ENCODE measurements around the gene CNTROB.
A peak's percentile ranks its signal among the peaks of the same experiment; 100 is the strongest.

The CNTROB gene

GRCh38 chr17:7887038-7887481 lies 44.9 kb upstream of the CNTROB start:
- peak overlapping the region; percentile 94 for H3K27ac ChIP-seq (ENCODE audit: extremely low read depth, low read depth, low read length)
- peak overlapping the region; percentile 55 for H3K4me3 ChIP-seq (ENCODE audit: low read depth, low read length)
- POLR2A ChIA-PET, result interaction anchor here (1.0 to 1.7 kb wide), 2 partner anchors 30 to 61 kb away, joined by 3 to 9 read pairs; partner anchors contain the start of gene NAA38
- peaks cover 19 to 36% of the 10 kb centered on the region in 2 experiments for H3K36me3 ChIP-seq (ENCODE audit: control insufficient read depth in 2 of 2, insufficient read depth in 1 of 2, low read length in 2 of 2)
- H3K4me1 ChIP-seq (ENCODE audit: control insufficient read depth, insufficient read depth, low read length), result peaks cover 30% of the 10 kb centered on the region
- H3K9me3 ChIP-seq (ENCODE audit: control insufficient read depth, insufficient read depth, low read depth, low read length), result no peaks in the 10 kb centered on the region
- CTCF ChIA-PET, result no interaction called here
- TF ChIP-seq ZNF16 (tag by site-specific recombination; IDR thresholded peaks at IDR 0.05; ENCODE audit: low read depth) (no peak), ZNF354C (tag by site-specific recombination; IDR thresholded peaks at IDR 0.05; ENCODE audit: borderline replicate concordance, low read depth) (no peak), KLF1 (tag by site-specific recombination; IDR thresholded peaks at IDR 0.05) (no peak), PRDM6 (tag by site-specific recombination; IDR thresholded peaks at IDR 0.05) (peak; percentile 99), ZFHX2 (tag by site-specific recombination; conservative IDR thresholded peaks at IDR 0.05) (no peak), SP7 (tag by site-specific recombination; IDR thresholded peaks at IDR 0.05) (no peak), ZNF623 (tag by site-specific recombination; IDR thresholded peaks at IDR 0.05) (no peak), ZNF175 (tag by site-specific recombination; IDR thresholded peaks at IDR 0.05) (no peak), YY1 (tag by site-specific recombination; IDR thresholded peaks at IDR 0.05) (0 out of 2 replicates have a peak, but pooled peaks have one; percentile 43), ZSCAN23 (tag by site-specific recombination; IDR thresholded peaks at IDR 0.05) (peak; percentile 52; the same call in 1 of the 2 replicates), REPIN1 (tag by site-specific recombination; IDR thresholded peaks at IDR 0.05; ENCODE audit: low read depth) (no peak), ZNF561 (tag by site-specific recombination; IDR thresholded peaks at IDR 0.05; ENCODE audit: borderline replicate concordance) (0 out of 2 replicates have a peak, but pooled peaks have one; percentile 13), ZBTB7A (tag by site-specific recombination; IDR thresholded peaks at IDR 0.05; ENCODE audit: low read depth) (no peak), ZNF837 (tag by site-specific recombination; IDR thresholded peaks at IDR 0.05) (no peak), MZF1 (tag by site-specific recombination; IDR thresholded peaks at IDR 0.05; ENCODE audit: borderline replicate concordance) (0 out of 2 replicates have a peak, but pooled peaks have one; percentile 38)
- TF ChIP-seq, protein P1, sequence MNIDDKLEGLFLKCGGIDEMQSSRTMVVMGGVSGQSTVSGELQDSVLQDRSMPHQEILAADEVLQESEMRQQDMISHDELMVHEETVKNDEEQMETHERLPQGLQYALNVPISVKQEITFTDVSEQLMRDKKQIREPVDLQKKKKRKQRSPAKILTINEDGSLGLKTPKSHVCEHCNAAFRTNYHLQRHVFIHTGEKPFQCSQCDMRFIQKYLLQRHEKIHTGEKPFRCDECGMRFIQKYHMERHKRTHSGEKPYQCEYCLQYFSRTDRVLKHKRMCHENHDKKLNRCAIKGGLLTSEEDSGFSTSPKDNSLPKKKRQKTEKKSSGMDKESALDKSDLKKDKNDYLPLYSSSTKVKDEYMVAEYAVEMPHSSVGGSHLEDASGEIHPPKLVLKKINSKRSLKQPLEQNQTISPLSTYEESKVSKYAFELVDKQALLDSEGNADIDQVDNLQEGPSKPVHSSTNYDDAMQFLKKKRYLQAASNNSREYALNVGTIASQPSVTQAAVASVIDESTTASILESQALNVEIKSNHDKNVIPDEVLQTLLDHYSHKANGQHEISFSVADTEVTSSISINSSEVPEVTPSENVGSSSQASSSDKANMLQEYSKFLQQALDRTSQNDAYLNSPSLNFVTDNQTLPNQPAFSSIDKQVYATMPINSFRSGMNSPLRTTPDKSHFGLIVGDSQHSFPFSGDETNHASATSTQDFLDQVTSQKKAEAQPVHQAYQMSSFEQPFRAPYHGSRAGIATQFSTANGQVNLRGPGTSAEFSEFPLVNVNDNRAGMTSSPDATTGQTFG (tag by site-specific recombination; IDR thresholded peaks at IDR 0.05; ENCODE audit: borderline replicate concordance), result no peak
- TF ChIP-seq, protein P2, sequence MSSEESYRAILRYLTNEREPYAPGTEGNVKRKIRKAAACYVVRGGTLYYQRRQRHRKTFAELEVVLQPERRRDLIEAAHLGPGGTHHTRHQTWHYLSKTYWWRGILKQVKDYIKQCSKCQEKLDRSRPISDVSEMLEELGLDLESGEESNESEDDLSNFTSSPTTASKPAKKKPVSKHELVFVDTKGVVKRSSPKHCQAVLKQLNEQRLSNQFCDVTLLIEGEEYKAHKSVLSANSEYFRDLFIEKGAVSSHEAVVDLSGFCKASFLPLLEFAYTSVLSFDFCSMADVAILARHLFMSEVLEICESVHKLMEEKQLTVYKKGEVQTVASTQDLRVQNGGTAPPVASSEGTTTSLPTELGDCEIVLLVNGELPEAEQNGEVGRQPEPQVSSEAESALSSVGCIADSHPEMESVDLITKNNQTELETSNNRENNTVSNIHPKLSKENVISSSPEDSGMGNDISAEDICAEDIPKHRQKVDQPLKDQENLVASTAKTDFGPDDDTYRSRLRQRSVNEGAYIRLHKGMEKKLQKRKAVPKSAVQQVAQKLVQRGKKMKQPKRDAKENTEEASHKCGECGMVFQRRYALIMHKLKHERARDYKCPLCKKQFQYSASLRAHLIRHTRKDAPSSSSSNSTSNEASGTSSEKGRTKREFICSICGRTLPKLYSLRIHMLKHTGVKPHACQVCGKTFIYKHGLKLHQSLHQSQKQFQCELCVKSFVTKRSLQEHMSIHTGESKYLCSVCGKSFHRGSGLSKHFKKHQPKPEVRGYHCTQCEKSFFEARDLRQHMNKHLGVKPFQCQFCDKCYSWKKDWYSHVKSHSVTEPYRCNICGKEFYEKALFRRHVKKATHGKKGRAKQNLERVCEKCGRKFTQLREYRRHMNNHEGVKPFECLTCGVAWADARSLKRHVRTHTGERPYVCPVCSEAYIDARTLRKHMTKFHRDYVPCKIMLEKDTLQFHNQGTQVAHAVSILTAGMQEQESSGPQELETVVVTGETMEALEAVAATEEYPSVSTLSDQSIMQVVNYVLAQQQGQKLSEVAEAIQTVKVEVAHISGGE (tag by site-specific recombination; conservative IDR thresholded peaks at IDR 0.05; ENCODE audit: low read depth), result 0 out of 2 replicates have a peak, but pooled peaks have one; percentile 1
- TF ChIP-seq, protein P3, sequence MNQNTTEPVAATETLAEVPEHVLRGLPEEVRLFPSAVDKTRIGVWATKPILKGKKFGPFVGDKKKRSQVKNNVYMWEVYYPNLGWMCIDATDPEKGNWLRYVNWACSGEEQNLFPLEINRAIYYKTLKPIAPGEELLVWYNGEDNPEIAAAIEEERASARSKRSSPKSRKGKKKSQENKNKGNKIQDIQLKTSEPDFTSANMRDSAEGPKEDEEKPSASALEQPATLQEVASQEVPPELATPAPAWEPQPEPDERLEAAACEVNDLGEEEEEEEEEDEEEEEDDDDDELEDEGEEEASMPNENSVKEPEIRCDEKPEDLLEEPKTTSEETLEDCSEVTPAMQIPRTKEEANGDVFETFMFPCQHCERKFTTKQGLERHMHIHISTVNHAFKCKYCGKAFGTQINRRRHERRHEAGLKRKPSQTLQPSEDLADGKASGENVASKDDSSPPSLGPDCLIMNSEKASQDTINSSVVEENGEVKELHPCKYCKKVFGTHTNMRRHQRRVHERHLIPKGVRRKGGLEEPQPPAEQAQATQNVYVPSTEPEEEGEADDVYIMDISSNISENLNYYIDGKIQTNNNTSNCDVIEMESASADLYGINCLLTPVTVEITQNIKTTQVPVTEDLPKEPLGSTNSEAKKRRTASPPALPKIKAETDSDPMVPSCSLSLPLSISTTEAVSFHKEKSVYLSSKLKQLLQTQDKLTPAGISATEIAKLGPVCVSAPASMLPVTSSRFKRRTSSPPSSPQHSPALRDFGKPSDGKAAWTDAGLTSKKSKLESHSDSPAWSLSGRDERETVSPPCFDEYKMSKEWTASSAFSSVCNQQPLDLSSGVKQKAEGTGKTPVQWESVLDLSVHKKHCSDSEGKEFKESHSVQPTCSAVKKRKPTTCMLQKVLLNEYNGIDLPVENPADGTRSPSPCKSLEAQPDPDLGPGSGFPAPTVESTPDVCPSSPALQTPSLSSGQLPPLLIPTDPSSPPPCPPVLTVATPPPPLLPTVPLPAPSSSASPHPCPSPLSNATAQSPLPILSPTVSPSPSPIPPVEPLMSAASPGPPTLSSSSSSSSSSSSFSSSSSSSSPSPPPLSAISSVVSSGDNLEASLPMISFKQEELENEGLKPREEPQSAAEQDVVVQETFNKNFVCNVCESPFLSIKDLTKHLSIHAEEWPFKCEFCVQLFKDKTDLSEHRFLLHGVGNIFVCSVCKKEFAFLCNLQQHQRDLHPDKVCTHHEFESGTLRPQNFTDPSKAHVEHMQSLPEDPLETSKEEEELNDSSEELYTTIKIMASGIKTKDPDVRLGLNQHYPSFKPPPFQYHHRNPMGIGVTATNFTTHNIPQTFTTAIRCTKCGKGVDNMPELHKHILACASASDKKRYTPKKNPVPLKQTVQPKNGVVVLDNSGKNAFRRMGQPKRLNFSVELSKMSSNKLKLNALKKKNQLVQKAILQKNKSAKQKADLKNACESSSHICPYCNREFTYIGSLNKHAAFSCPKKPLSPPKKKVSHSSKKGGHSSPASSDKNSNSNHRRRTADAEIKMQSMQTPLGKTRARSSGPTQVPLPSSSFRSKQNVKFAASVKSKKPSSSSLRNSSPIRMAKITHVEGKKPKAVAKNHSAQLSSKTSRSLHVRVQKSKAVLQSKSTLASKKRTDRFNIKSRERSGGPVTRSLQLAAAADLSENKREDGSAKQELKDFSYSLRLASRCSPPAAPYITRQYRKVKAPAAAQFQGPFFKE (tag by site-specific recombination; IDR thresholded peaks at IDR 0.05; ENCODE audit: borderline replicate concordance), result no peak
- TF ChIP-seq, protein P4, sequence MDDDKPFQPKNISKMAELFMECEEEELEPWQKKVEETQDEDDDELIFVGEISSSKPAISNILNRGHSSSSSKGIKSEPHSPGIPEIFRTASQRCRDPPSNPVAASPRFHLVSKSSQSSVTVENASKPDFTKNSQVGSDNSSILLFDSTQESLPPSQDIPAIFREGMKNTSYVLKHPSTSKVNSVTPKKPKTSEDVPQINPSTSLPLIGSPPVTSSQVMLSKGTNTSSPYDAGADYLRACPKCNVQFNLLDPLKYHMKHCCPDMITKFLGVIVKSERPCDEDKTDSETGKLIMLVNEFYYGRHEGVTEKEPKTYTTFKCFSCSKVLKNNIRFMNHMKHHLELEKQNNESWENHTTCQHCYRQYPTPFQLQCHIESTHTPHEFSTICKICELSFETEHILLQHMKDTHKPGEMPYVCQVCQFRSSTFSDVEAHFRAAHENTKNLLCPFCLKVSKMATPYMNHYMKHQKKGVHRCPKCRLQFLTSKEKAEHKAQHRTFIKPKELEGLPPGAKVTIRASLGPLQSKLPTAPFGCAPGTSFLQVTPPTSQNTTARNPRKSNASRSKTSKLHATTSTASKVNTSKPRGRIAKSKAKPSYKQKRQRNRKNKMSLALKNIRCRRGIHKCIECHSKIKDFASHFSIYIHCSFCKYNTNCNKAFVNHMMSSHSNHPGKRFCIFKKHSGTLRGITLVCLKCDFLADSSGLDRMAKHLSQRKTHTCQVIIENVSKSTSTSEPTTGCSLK (tag by site-specific recombination; IDR thresholded peaks at IDR 0.05), result no peak

Measured in HEK293 (cell line).